Neural crest cell (in vitro differentiated cells): ENCODE data around the gene KLK5. TPM values are rescaled to one million over a fixed set of nuclear protein-coding genes. Genes with fewer than 3 reads are reported as not detected.

Experiments used
- DNase-seq: peaks from one replicate; pipeline ENCODE4 v3.0.0; 2021; ENCODE audit warnings: low read depth, mixed read lengths, low spot score
- H3K27ac Mint-ChIP-seq: one replicate; pipeline ENCODE4 v1.8.0; 2021; ENCODE audit warnings: mild to moderate bottlenecking, mixed read lengths; ENCODE audit not compliant: unreplicated experiment
- H3K27me3 Mint-ChIP-seq: 2 replicates; pipeline ENCODE4 v1.8.0; 2021; ENCODE audit warnings: low read depth, mild to moderate bottlenecking, mixed read lengths
- H3K36me3 Mint-ChIP-seq: 2 replicates; pipeline ENCODE4 v1.8.0; 2021; ENCODE audit warnings: low read depth, mild to moderate bottlenecking, mixed read lengths
- H3K4me1 Mint-ChIP-seq: 2 replicates; pipeline ENCODE4 v1.8.0; 2021; ENCODE audit warnings: mixed read lengths
- H3K4me3 Mint-ChIP-seq: one replicate; pipeline ENCODE4 v1.8.0; 2021; ENCODE audit warnings: mild to moderate bottlenecking, mixed read lengths
- H3K9me3 Mint-ChIP-seq: 2 replicates; pipeline ENCODE4 v1.8.0; 2021; ENCODE audit warnings: mixed read lengths
- CTCF ChIP-seq: fragments of 200-600 bp; sonication (generic); conservative IDR thresholded peaks from 2 replicates; pipeline ENCODE4 v1.5.0; 2021; ENCODE audit warnings: antibody characterized with exemption, mild to moderate bottlenecking
- total RNA-seq: library from RNA; stranded (reverse); gene quantifications from 2 replicates; pipeline ENCODE4 v1.2.1, GENCODE V29; 2021

The KLK5 gene
- total RNA-seq, 1 donor from 2014 or later, result not detected

GRCh38 chr19:50943074-50943828, 9.6 kb downstream of the KLK5 start:
- H3K9me3 Mint-ChIP-seq, result no peaks in the 10 kb centered on the region
- H3K27me3 Mint-ChIP-seq, result peaks cover 57% of the 10 kb centered on the region
- no peak overlapping the region for H3K4me3 Mint-ChIP-seq
- TF ChIP-seq CTCF, result no peak
- no peak for DNase-seq
- H3K27ac Mint-ChIP-seq, result no peak overlapping the region
- no peaks in the 10 kb centered on the region for H3K36me3 Mint-ChIP-seq
- H3K4me1 Mint-ChIP-seq, result no peaks in the 10 kb centered on the region

- no peak for TF ChIP-seq CTCF
- Mint-ChIP-seq H3K27me3 (peaks cover 57% of the 10 kb centered on the region), H3K27ac (no peak overlapping the region), H3K36me3 (no peaks in the 10 kb centered on the region), H3K9me3 (no peaks in the 10 kb centered on the region), H3K4me3 (no peak overlapping the region), H3K4me1 (no peaks in the 10 kb centered on the region)
- no peak for DNase-seq
These were observed 13.2 kb downstream of the KLK5 start for GRCh38 chr19:50939596-50939995.

- DNase-seq, result no peak
- Mint-ChIP-seq H3K36me3 (no peaks in the 10 kb centered on the region), H3K27ac (no peak overlapping the region), H3K4me3 (no peak overlapping the region), H3K4me1 (no peaks in the 10 kb centered on the region), H3K9me3 (no peaks in the 10 kb centered on the region), H3K27me3 (peaks cover 66% of the 10 kb centered on the region)
- no peak for TF ChIP-seq CTCF
These were observed 19.2 kb downstream of the KLK5 start for GRCh38 chr19:50933640-50934039.

GRCh38 chr19:50932690-50933083, 20.2 kb downstream of the KLK5 start:
- no peak overlapping the region for H3K4me3 Mint-ChIP-seq
- DNase-seq, result no peak
- no peaks in the 10 kb centered on the region for H3K36me3 Mint-ChIP-seq
- peaks cover 66% of the 10 kb centered on the region for H3K27me3 Mint-ChIP-seq
- no peak overlapping the region for H3K27ac Mint-ChIP-seq
- no peak for TF ChIP-seq CTCF
- H3K4me1 Mint-ChIP-seq, result no peaks in the 10 kb centered on the region
- no peaks in the 10 kb centered on the region for H3K9me3 Mint-ChIP-seq

- Mint-ChIP-seq H3K36me3 (no peaks in the 10 kb centered on the region), H3K27me3 (peaks cover 66% of the 10 kb centered on the region), H3K27ac (no peak overlapping the region)
These were observed 20.7 kb downstream of the KLK5 start for GRCh38 chr19:50932018-50932689.

More at GRCh38 chr19:50932018-50932689, 20.7 kb downstream of the KLK5 start:
- no peak for TF ChIP-seq CTCF
- no peak for DNase-seq
- H3K4me3 Mint-ChIP-seq, result no peak overlapping the region
- H3K9me3 Mint-ChIP-seq, result no peaks in the 10 kb centered on the region
- H3K4me1 Mint-ChIP-seq, result no peaks in the 10 kb centered on the region
